Germinal center (tissue), 1 donor: ENCODE data around the gene HELT.
"Not testable (repeated sequence)": the region's sequence is repeated elsewhere in the genome, so short reads cannot be mapped to it uniquely, and the experiment has no call there.

ENCODE experiments used
- DNase-seq: peaks from one replicate; pipeline ENCODE4 v3.0.0; 2012; ENCODE audit warnings: mixed read lengths, low spot score

HELT gene

DNA sequence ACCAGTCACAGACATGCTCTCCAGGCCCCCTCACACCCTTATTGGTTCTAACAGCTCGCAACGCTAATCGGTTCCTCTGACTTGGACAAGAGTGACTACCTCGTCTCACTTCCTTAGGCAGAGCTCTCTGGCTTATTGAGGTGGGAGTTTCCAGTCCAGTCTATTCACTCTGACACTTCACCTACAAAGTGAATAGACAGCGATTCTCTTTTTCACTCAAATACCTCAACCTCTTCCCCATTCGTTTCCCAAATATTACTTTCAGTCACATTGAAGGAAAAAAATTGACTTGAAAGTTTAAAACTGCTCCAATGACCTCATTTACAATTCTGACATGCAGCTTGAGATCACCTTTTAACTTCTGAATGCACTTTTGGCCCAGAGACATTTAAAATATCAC is 17.7 kb downstream of the HELT start:
- DNase-seq, result no peak

- no peak for DNase-seq
These were observed 18.6 kb downstream of the HELT start for GRCh38 chr4:185036842-185037241.

GRCh38 chr4:185039508-185040273 is 21.4 kb downstream of the HELT start:
- DNase-seq, result peak; percentile 75

DNA sequence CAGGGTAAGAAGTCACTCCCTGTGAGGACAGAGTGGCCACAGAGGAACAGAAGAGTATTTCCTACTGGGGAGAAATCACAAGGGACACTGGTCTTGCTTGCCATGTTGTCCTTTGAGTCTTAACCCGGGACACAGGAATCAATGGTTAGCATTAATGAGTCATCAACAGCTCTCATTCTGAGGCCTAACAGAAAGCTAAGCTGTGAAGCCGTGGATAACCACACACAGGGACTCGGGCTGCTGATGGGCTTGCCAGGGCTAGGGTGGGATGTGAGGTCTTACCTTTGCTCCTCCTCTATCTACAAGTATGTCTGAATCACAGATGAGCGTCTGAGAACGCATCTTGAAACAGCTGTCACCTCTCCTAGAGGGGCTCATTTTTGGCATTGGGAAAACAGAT is 22.2 kb downstream of the HELT start:
- no peak for DNase-seq

DNA sequence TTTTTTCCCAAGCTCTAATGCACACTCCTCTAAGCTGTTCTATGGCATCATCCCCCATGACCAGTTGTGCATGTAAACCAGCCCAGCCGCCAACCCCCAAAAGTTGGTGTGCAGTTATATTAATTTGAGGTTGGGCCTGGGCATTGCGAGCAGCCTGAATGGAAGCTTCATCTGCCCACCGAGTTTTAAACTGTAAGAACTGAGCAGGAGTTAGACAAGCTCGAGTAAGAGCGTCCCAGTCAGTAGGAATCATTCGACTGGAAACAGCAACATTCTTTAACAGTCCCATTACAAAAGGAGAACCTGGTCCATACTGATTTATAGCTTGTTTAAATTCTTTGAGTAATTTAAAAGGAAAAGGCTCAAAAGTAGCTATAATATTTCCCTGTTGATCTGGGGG is 32.0 kb downstream of the HELT start:
- DNase-seq, result not testable (repeated sequence)

DNA sequence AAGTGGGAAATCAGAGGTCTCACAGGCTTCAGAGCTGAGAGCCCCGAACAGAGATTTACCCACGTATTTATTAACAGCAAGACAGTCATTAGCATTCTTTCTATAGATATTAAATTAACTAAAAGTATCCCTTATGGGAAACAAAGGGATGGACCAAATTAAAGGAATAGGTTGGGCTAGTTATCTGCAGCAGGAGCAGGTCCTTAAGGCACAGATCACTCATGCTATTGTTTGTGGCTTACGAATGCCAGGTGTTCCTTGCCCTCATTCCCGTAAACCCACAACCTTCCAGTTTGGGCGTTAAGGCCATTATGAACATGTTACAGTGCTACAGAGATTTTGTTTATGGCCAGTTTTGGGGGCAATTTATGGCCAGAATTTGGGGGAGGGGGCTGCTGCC is 33.0 kb downstream of the HELT start:
- DNase-seq, result not testable (repeated sequence)

DNA sequence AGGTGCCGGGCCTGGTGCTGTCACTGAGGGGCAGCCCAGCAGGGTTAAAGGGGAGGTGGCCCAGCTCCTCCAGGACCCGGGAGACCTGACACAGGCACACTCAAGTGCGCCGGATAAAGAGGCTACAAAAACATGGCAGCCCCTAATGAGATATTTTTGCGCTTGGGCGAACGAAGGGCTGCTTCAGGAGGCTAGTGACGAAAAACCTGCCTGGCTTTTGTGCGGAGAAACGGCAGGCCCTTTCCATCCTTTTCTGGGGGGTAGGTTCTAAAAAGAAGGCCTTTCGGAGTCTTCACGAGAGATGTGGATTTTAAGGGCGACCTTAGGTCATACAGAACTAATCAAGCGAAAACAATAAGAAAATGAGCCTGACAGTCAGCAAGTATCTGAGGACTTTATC is 35.5 kb downstream of the HELT start:
- no peak for DNase-seq

GRCh38 chr4:185054272-185054671 is 36.0 kb downstream of the HELT start:
- no peak for DNase-seq

DNA sequence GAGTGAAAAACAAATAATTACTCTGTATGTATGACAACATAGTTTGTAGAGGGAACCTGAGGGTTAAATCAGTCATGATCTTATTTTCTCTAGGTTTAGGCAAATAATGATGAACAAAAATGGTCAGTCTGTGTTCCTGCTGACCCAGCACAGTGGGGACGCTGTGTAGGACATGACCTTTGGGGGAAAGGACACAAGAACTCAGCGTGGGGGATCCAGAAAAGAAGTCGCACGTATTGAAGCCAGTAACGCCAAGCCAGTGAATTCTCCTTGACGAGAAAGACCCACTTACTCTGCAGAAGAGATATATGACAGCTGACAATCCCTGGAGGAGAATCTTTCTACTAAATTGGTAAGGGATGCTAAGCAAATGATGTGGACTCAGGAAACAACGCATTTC is 36.6 kb downstream of the HELT start:
- no peak for DNase-seq

- no peak for DNase-seq
These were observed 43.3 kb downstream of the HELT start for GRCh38 chr4:185061610-185062009.

DNA sequence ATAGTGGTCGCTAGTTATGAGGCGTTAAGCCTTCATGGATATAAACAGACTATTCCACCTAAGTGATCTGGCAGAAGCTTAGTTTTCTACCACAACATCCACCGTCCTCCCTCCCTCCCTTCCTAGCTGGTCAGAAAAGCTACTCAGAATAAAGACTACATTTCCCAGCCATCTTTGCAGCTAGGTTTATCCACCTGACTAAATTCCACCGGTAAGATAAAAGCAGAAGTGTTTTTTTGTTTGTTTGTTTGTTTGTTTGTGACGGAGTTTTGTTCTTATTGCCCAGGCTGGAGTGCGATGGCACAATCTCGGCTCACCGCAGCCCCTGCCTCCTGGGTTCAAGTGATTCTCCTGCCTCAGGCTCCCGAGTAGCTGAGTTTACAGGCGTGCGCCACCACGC is 44.3 kb downstream of the HELT start:
- no peak for DNase-seq

GRCh38 chr4:185066179-185066578 is 47.9 kb downstream of the HELT start:
- no peak for DNase-seq

GRCh38 chr4:185068837-185069236 is 50.5 kb downstream of the HELT start:
- DNase-seq, result no peak
